ENCODE data around the gene PRDM16.

Gene PRDM16

DNA sequence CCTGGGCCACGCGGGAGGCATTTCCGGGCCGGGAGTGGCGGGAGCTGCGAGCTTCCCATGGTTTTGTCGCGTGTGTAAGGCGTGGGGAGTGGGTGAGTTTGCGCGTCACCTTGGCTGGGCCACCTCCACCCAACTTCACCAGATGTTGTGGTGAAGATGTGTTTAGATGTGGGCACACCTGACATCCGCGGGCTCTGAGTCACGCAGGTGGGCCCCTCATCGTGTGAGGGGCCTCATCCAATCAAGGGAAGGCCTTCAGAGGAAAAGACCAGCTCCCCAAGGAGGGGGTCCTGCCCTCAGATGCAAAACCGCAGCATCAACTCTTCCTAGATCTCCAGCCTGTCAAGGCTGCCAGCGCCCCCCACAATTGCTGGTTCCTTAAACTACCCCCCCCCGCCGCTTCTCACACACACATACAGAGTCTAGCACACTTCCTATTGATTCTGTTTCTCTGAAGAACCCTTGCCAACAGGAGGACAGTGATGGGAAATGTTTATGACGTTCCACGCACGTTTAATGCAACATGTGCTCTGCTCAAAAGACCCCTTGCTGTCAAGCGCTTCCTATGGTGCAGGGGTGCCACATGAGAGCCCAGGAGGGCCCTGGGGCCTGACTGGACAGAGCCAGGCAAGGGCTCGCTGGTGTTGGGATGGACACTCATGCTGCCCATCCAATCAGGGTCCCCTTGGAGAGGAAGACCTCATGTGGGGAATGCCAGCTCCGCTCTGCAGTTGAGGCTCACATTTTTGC is 35.8 kb upstream of the PRDM16 start:
- no peak for DNase-seq

DNA sequence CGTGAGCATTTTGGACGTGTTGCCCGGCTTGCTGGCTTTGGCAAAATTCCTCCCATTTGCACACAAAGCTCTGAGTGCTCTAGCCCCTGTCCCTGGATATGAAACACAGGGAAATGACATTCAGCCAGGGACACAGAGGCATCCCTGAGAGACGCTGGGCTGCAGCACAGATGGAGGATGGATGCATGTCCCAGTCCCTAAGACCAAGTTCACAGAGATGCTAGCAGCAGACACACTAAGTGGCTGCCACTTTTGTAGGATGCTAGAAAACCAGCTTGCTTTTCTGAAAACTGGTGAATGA is 35.3 kb upstream of the PRDM16 start:
- no peak for DNase-seq

DNA sequence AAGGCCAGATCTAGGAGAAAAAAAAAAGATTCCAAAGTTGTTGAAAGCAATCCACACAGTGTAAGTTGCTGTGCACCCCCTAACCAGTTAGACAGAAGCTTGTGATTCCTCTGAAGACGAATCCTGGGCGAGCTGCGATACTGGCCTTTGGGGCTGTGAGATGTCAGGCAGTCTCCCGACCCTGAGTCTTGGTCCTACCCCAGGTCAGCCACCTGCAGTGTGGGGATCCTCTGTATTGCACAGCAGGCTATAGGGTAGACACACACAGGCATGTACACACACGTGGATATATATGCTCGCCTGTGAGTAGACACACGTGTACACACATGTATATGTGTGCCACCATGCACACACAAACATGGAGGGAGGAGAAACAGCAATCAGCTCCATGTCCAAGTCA is 34.8 kb upstream of the PRDM16 start:
- no peak for DNase-seq

DNA sequence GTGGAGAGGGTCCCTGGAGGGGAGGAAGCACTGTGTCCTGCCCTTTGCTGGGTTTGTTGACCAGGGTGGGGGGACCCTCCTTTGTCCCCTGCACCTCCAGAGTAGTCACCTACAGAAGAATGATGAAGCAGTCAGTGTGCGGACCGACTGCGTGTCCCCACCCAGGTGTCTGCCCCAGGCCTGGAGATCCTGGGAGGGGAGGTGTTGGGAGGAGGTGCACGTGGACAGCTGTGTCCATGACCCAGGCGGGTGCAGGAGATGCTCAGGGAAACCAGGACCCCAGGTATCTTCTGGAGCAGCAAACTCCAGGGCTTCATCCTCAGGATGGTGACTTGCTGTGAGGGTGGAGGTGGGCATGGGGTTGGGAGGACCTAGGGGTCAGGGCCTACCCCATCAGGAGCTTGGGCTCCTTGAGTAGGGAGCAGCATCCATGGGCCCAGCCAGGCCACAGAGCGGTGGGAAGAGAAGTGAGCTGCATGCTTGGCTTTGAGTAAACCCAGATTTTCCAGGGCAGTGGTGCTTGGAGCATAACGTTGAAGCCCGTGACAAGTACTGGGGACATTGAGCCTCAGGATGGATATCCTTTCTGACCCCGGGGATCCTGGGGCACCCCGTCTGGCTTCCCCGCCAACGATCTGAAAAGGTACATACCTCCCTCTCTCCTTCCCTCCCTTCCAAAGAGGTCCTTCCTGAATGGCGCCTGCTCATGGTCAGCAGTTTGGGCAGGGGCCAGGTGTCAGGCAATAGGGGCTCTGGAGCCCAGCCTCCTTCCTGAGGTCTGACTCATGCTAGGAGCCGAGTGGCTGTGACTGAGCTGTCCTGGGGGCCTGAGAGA is 34.1 kb upstream of the PRDM16 start:
- no peak for DNase-seq

DNA sequence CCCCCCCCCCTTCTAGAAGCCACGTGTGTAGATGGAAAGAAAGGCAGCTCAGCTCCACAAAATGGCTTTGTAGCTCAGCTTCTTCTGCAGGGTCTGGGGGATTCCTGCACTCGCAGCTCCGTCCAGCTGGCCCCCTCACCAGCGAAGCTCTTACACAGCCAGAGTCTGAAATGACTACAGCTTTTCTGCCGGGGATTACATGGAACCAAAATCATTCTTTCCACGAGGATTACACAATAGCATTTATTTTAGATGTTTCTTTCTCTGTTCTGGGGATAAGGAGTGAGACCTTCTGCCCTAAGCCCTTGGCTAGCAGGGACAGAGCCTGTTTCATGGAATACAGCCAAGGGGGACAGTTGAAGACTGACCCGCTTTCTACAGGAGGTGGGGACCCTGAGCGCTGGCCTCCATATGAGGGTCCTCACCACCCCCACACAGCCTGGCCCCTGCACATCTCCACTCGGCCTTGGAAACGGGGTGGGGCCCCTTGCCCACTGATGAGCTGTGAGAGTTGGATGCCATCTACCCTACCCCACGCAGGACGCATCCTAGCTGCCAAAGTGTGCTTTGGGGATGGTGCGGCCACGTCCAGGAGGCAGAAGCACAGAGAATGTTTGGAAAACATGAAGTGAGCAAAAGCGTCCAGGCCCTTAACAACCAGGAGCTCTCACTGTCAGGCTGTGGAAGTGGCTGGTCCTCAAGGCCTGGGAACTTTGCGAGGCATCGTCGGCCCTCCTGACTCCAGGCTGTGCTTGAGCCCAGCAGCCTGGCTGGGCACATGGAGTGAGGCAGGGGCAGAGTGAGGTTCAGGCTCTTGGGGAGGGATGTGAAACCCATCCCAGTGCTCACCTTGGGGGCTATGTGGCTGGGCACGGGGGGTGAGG is 33.2 kb upstream of the PRDM16 start:
- no peak for DNase-seq

DNA sequence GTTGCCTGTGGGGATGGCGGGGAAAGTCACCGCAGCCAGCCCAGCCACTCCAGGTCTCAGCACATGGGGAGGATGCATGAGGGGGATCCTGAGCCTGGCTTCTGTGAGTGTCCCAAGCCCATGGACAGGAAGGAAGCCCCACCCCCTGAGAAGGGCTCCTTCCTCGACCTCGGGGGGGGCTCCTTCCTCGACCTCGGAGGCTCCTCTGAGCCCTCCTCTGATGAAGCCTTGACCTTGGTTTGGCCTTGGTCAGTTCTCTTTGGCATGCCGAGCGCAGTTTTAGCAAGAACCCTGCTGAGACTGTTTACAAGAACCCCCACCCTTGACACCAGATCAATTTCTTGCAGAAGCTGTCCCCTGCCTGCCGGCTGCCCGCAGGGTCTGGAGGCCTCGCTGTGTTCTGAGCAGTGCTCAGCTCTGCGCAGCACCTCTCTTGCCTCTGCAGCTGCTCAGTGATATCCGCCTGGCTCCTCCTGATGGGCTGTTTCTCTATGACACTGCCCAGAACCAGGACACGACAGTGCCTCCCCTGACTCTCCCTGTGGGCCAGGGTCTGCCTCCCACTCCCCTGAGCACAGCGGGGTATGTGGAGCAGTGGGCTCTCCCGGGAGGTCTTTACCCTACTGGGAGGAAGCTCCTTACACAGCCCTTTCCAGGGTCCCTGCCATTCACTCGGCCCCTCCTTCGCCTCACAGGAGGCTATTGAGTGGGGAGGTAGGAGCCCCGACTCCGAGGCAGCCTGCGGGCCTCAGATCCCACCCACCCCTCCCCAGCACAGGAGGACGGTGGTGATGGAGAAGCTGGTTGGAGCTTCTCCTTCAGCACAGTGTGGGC is 32.3 kb upstream of the PRDM16 start:
- DNase-seq: no peak

DNA sequence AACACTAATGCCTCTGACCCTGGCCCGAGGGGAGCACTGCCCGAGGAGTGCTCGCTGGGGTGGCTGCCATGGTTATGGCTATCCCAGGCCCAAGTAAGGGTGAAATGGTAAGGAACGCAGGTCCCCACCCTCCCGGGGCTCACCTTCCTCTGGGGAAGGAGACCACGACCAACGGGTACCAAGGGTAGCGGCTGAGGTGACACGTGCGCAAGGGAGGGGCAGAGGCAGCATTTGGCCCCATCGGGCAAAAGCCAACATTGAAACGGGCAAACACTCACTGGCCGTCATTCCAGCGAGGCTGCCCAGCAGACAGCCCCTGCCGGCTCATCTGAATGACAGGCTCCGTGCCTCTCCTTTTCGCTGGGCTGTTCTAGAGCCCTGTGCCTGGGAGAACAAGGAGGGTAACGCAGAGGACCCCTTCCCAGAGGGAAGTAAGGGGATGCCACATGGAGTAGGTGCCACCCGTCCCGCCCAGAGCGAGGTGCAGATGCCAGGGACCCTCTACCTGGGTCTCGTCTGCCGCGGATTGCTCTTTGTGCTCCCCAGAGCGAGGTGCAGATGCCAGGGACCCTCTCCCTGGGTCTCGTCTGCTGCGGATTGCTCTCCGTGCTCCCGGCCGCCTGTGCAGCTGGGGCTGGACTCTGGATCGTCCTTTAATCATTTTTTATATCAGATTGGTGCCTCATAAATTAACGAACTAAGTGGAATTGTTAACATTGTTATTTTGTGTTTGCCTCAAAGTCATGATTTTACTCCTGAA is 31.5 kb upstream of the PRDM16 start:
- no peak for DNase-seq

DNA sequence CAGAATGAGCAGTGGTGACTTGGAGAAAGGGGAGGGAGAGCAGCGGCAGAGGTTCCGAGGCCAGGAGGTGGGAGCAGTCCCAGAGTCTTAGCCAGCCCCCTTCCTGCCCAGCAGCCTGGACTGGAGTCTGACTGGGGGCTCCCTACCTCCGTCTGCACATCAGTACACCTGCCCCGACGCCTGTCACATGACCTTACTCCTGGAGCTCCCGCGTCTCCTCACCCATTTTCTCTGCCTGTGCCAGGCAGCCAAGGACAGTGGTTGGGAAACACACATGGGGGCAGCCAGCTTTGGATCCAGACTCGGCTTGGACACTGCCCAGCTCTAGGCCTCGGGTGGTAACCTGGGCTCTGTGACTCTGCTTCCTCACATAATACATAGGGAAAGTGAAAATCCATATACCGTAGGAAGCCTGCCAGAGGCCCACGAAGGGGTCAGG is 30.9 kb upstream of the PRDM16 start:
- DNase-seq: no peak

DNA sequence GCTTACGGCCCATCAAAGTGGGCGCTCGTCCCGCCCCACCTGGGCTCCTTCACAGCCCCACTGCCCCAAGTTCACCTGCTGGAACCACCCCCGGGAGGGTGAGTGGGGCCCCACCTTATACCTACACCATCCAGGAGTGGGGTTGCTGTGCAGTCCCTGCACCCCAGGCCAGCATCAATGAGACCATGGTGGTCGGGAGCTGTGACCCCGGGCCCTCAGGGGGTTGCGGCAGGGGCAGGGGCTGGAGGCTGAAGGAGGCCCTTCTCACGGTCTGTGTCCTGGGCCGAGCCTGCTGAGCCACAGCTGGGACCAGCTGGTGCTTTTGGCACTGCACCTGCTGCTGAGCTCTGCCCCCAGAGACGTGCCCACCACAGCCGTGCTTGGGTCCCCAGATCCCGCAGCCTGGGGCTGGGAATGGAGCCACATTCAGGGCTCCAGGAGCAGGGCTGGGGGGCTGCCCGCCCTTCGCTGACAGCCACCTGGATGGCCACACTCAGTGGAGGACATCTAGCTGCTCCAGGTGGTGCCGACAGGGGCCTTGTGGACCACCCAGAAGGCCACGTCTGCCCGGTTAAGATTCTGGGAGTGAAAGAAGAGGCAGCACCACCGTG is 30.3 kb upstream of the PRDM16 start:
- DNase-seq: no peak

DNA sequence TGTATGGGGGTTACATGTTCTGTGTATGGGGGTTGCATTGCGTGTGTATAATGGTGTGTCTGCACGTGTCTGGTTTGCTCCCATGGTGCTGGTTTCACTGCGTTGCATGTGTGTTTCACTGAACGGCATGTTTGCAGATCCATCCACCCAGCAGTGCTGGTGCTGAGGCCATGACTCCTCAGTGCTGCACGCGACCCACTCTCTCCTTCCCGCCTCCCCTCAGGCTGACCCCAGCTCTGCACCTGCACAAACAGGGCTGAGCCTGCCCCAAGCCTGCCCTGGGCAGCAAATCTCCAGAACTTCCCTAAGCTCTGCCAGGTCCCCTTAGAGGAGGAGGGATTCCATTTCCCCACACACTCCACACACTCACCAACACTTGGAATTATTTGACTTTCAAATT is 29.0 kb upstream of the PRDM16 start:
- DNase-seq: no peak

DNA sequence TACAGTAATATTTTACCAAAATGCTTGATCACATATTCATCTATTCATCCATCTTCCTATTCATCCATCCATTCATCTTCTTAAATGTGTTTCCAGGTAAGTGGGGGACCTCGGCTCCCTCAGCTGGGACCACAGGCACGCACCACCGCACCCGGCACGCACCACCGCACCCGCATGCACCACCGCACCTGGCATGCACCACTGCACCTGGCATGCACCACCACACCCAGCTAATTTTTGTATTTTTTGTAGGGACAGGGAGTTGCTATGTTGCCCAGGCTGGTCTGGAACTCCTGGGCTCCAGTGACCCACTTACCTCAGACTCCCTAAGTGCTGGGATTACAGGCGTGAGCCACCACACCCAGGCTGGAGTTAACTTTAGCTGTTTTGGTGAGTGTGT is 26.5 kb upstream of the PRDM16 start:
- DNase-seq: no peak

DNA sequence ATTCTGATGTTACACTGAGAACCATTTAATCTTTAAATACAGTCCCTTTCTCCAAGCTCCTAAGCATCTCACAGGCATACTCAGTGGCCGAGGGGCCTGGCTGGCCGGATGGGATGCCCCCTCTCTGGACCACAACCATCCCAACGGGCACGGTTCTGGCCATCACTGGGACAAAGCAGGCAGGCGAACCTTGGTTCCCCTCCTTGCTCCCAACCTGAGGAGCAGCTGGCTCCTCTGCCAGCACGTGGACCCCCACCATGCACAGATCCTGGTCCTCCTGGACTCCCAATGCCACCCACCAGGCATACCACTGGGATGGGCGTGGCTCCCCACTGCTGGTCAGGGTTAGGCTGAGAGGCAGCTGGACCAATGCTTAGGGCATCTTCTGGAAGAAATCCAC is 19.8 kb upstream of the PRDM16 start:
- no peak for DNase-seq

DNA sequence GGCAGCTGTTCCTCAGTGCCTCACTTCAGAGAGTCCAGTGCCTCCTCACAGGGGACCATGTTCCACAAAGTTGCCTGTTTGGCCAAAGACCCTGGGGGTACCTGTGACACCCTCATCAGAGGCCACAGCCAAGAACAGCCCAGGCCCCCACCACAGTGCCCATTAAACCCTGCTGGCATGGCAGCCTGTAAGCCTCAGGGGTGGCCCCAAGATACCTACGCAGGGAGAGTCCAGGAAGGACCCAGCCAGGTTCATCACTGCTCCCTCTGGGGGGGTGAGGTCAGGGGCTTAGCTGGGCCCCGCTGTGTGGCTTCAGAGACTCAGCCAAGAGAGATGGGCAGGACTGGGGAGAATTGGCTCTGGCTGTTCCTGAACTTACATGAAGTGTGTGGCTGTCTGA is 19.1 kb upstream of the PRDM16 start:
- no peak for DNase-seq

DNA sequence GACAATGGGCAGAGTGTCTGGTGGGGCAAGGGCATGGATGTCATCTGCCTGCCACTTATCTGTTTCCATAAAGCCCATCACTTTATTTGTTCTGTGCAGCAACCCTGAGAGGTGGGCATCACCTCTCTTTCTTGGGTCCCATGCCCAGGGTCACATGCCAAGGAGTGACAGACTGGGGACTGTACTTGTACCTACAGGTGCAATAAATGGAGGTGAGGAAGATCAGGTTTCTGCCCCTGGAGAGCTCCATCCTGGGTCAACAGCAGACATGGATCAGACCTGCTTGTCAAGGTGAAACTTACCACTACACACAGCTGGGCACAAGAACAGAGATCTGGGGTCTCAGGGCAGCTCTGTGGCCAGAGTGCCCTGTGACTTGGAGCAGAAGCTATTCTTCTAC is 18.4 kb upstream of the PRDM16 start:
- DNase-seq: no peak

DNA sequence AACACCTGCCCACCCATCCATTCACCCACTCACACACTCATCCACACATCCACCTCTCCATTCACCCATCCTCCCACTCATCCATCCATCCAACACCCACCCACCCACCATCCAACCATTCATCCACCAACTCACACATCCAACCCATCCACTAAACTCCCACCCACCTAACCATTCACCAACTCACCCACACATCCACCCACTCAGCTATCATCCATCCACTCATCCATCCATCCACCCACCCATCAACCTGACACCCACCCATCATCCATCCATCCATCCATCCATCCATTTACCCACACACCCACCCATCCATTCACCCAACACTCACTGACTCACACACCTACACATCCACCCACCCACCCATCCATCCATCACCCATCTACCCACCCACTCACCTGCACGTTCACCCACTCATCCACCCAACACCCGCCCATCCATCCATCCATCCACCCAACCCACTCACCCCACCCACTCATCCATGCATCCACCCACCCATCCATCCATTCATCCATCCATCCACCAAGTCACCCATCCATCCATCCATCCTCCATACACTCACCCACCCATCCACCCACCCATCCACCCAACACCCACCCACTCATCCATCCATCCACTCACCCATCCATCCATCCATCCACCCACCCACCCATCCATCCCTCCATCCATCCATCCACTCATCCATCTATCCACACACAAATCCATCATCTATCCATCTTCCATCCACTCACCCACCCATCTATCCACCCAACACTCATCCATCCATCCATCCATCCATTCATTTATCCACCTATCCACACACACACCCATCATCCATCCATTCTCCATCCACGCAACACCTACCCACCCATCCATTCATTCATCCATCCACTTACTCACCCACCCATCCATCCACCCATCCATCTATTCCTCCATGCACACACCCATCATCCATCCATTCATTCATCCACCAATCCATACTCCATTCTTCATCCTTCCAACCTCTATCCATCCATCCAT is 17.4 kb upstream of the PRDM16 start:
- DNase-seq: no peak

DNA sequence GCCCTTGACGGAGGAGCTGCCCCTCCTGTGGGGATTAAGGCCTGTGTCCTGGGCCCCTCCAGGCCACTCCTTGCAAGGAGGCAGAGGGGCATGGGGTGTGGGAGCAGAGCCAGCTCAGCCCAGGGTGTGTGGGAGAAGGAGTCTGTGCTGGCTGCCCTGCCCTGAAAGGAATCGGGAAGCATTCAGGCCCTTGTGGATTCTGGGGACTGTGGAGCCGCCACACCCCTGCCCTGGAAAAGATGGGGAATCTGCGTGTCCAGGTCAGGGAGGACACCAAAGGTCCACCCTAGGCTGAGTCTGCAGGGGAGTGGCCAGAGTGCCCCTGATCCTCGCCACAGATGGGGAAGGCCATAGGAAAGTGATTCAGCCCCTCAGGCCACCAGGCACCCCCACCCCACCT is 16.5 kb upstream of the PRDM16 start:
- DNase-seq: no peak

DNA sequence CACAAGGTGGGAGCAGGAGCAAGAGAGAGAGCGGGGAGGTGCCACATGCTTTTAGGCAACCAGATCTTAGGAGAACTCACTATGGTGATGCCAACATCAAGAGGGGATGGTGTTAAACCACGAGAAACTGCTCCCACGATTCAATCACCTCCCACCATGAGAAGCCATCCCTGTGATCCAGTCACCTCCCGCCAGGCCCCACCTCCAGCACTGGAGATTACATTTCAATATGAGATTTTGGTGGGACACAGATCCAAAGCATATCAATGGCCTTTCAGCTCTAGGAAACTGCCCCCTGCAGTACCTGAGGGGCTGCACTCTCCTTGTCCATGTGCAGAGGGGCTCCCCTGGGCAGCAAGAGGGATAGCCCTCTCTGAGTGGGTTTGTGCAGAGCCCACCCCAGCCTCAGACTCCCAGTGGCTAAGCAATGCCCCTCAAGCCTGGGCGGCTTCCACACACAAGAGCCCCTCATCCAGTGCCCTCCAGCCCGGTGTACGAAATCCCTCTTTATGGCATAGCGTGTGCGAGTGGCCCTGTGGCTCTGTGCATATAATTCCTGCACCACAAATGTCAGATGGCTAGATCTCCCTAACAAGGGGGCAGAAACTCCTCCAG is 15.5 kb upstream of the PRDM16 start:
- no peak for DNase-seq

DNA sequence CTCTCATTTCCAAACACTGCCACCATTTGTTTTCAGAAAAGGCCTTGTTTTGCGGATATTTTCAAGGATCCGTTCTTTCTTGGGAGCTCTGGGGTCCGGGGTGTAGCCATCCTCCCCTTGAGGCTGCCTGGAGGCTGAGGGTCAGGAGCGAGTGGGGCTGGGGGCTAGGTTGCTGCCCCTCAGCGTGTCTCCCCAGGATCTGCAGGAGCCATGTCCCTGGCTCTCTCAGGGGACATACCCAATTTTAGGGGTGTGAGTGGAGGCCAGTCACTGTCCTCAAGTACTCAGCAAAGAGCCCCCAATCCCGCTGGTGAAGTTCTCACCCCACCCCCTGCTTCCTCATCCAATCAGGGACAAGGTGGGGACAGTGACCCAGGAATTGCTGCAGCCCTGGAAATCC is 15.0 kb upstream of the PRDM16 start:
- DNase-seq: no peak

DNA sequence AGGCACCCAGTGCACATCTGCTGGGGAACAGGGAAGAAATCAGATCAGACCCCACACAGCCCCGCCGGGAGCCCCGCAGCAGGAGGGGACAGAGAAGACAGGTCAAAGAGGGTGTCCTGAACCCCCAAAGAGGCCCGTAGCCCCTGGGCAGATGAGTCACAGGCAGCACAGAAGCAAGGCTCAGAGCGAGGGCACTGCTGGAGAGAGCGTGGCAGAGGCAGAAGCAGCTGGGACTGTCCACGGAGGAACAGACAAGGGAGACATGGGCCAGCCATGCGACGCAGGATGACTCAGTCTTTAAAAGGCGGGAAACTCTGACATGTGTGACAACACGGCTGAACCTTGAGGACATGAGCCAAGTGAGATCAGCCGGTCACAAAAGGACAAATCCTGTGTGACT is 14.5 kb upstream of the PRDM16 start:
- DNase-seq: no peak

DNA sequence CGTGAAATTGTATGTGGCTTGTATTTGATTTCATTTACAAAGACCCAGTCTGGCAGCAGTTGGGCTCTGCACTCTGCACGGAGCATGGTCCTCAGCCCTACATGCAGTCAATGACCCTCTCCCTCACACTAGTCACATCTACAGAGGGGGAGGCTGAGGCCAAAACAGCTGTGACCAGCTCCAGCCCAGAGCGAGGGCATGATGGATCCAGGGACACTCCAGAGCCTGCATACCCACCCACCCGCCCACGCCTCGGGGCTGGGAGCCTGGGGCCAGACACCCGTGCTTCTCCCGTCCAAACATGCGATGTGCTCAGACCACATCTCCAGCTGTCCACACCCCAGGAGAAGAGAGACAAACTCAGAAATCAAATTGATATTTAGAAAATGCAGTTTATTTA is 14.0 kb upstream of the PRDM16 start:
- DNase-seq: no peak

Measured in fibroblast of skin of right quadriceps (primary cell).